A673 (cell line): ENCODE data around the gene PTGFRN. TPM values are rescaled to one million over a fixed set of nuclear protein-coding genes. Genes with fewer than 3 reads are reported as not detected.

Experiments
- BruUV-seq: library from RNA; stranded (reverse); fragments of 400-500 nt; replicated peaks from 2 replicates; lab custom pipeline; 2021; lab: Mats Ljungman, UMichigan
- CTCF ChIA-PET: fragments of 300-600 bp; sonication (Branson Sonifier 250); formaldehyde crosslinking; loops from one replicate; lab custom pipeline; 2022; ENCODE audit warnings: antibody characterized with exemption; lab: Charles Lee
- POLR2A ChIA-PET: fragments of 300-600 bp; sonication (Branson Sonifier 250); formaldehyde crosslinking; loops from one replicate; lab custom pipeline; 2022; ENCODE audit warnings: antibody characterized with exemption; ENCODE audit not compliant: low non-redundant PET; lab: Charles Lee
- DNase-seq: peaks from one replicate; pipeline ENCODE4 v3.0.0-alpha.2; 2015; ENCODE audit warnings: low spot score
- H3K27ac ChIP-seq: fragments of 200-600 bp; sonication (generic); 2 replicates; pipeline ENCODE4 v1.5.1; 2016; ENCODE audit warnings: mixed run types, low read depth, mild to moderate bottlenecking, mixed read lengths, antibody characterized with exemption, low read length; ENCODE audit not compliant: poor library complexity, severe bottlenecking
- H3K27me3 ChIP-seq: fragments of 200-600 bp; sonication (generic); replicated peaks from 2 replicates; pipeline ENCODE4 v1.6.1; 2017; ENCODE audit warnings: mixed run types, low read depth, mild to moderate bottlenecking, mixed read lengths, antibody characterized with exemption, low read length; ENCODE audit not compliant: insufficient read depth, poor library complexity
- H3K36me3 ChIP-seq: fragments of 200-600 bp; sonication (generic); 2 replicates; pipeline ENCODE4 v1.6.1; 2016; ENCODE audit warnings: mixed run types, mild to moderate bottlenecking, mixed read lengths, antibody characterized with exemption, low read length; ENCODE audit not compliant: insufficient read depth, poor library complexity, severe bottlenecking
- H3K4me1 ChIP-seq: fragments of 200-600 bp; sonication (generic); 2 replicates; pipeline ENCODE4 v1.6.1; 2017; ENCODE audit warnings: mixed run types, mild to moderate bottlenecking, mixed read lengths, antibody characterized with exemption, low read length; ENCODE audit not compliant: insufficient read depth, poor library complexity, severe bottlenecking
- H3K4me3 ChIP-seq: fragments of 200-600 bp; sonication (generic); 2 replicates; pipeline ENCODE4 v1.5.1; 2016; ENCODE audit warnings: low read depth, mixed run types, mild to moderate bottlenecking, mixed read lengths, low read length; ENCODE audit not compliant: poor library complexity, severe bottlenecking
- H3K9me3 ChIP-seq: fragments of 200-600 bp; sonication (generic); 2 replicates; pipeline ENCODE4 v1.6.1; 2016; ENCODE audit warnings: mixed run types, low read depth, mild to moderate bottlenecking, mixed read lengths, antibody characterized with exemption, low read length; ENCODE audit not compliant: poor library complexity, severe bottlenecking
- CTCF ChIP-seq: fragments of 300-800, 200-600 bp; sonication (generic); conservative IDR thresholded peaks from 2 replicates; pipeline ENCODE4 v1.5.1; 2017; ENCODE audit warnings: low read depth, mild to moderate bottlenecking, antibody characterized with exemption, low read length, moderate library complexity, mixed read lengths
- EZH2 ChIP-seq: fragments of 200-600 bp; sonication (generic); IDR thresholded peaks from 2 replicates; pipeline ENCODE4 v1.6.1; 2017; ENCODE audit warnings: borderline replicate concordance, low read depth, mild to moderate bottlenecking, mixed read lengths, antibody characterized with exemption, low read length; ENCODE audit not compliant: poor library complexity, severe bottlenecking
- intact Hi-C: fragments of 100-400 bp; cut with micrococcal nuclease; formaldehyde crosslinking; loops from one replicate; pipeline ENCODE4 v1.10.0; 2022; ENCODE audit not compliant: unreplicated experiment
- total RNA-seq: library from RNA; stranded (reverse); gene quantifications from 2 replicates; pipeline ENCODE4 v1.2.3, GENCODE V29; 2021

PTGFRN gene
- total RNA-seq, 1 experiment from 2014 or later = 29.5 TPM

DNA sequence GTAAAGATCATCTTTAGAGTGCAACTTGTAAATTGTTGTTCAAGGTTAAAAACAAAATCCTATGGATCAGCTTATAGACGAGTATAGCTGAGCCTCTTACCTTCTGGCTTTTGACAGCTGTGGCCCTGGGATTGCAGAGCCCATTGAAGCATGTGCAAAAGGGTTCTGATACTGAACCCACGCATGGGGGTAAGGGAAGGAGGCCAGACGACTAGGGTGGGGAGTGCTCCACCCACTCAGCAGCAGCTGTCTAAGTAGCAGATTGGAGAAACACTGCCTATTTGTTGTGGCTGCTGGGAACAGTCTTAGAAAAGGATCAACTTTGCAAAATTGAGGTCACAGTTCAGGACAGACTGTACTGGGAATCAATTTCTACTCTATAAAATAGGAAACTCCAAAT, 107.9 kb downstream of the PTGFRN start:
- DNase-seq = no peak
- BruUV-seq = no TSS peak
- no peak overlapping the region for H3K27ac ChIP-seq
- intact Hi-C loops = no loop called here
- no peaks in the 10 kb centered on the region for H3K9me3 ChIP-seq
- H3K36me3 ChIP-seq = no peaks in the 10 kb centered on the region
- ChIA-PET CTCF (no interaction called here), POLR2A (no interaction called here)
- H3K27me3 ChIP-seq = no peaks in the 10 kb centered on the region
- no peak overlapping the region for H3K4me3 ChIP-seq
- no peak for TF ChIP-seq CTCF
- no peaks in the 10 kb centered on the region for H3K4me1 ChIP-seq

DNA sequence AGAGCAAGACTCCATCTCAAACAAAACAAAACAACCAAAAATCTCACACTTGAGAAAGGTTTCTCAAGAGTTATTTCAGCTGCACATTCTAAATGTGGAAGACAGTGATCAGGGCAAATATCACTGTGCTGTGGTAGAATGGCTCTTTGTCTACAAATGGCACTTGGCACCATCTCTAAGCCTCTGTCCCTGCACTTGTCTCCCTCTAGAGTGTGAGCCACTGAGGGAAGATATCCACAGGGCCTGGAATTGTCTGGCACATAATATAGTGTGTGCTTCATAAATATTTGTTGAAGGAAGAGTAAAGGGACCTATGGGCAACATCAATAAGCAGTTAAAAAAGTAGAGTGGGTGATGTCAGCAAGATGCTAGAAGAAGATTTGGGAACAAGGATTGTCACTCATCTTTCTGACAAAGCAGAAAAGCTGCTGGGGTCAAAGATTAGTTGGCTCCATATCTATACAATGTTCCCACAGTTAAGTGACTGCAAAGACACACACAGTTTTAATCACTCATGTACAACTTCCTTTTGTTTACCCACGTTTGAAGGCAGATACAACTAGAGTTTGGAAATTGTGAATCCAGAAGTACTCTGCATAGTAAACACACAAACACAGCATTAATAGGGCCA, 110.9 kb downstream of the PTGFRN start:
- no peaks in the 10 kb centered on the region for H3K27me3 ChIP-seq
- no peaks in the 10 kb centered on the region for H3K36me3 ChIP-seq
- no TSS peak for BruUV-seq
- POLR2A ChIA-PET = no interaction called here
- intact Hi-C loops = no loop called here
- TF ChIP-seq CTCF = no peak
- no peak overlapping the region for H3K4me3 ChIP-seq
- CTCF ChIA-PET = no interaction called here
- H3K4me1 ChIP-seq = no peaks in the 10 kb centered on the region
- no peaks in the 10 kb centered on the region for H3K9me3 ChIP-seq
- no peak overlapping the region for H3K27ac ChIP-seq
- DNase-seq = no peak

DNA sequence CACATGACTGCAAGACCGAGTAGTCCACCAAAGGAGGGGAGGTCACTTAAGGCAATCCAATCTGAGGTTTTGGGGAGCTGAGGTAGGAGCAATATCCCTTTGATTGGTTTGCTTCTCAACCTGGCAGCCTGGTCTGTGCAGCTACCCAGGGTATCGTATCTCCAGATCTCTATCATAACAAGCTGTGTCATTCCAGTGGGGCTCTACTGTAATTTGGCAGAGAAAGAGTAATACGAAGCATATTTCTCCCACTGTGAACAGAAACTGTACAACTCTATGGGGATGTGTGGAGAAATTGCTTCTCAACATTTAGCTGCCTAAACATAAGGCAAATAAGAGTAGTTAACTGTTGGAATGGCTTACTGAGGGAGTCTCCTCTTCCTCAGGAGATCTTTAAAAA, 112.4 kb downstream of the PTGFRN start:
- POLR2A ChIA-PET = no interaction called here
- H3K27me3 ChIP-seq = no peaks in the 10 kb centered on the region

More for the DNA sequence above, 112.4 kb downstream of the PTGFRN start:
- CTCF ChIA-PET = no interaction called here
- intact Hi-C loops = no loop called here
- no peaks in the 10 kb centered on the region for H3K4me1 ChIP-seq
- H3K9me3 ChIP-seq = no peaks in the 10 kb centered on the region
- no peak overlapping the region for H3K4me3 ChIP-seq
- no peak for DNase-seq
- H3K36me3 ChIP-seq = no peaks in the 10 kb centered on the region
- no peak for TF ChIP-seq EZH2
- TF ChIP-seq CTCF = no peak
- no TSS peak for BruUV-seq
- H3K27ac ChIP-seq = no peak overlapping the region
